GM21723 (cell line): Measurements from ENCODE around the gene TSC22D1.

Experiments
- ATAC-seq: cut with Tn5 transposase; IDR thresholded peaks from one replicate; pipeline ENCODE4 v1.9.1; 2021; ENCODE audit warnings: mild to moderate bottlenecking, moderate library complexity; ENCODE audit not compliant: unreplicated experiment

The TSC22D1 gene

GRCh38 chr13:44433863-44434765 lies 142.0 kb downstream of the TSC22D1 start:
- ATAC-seq, result no peak

GRCh38 chr13:44432650-44433049 lies 143.5 kb downstream of the TSC22D1 start:
- no peak for ATAC-seq

GRCh38 chr13:44431150-44431549 lies 145.0 kb downstream of the TSC22D1 start:
- ATAC-seq, result no peak

DNA sequence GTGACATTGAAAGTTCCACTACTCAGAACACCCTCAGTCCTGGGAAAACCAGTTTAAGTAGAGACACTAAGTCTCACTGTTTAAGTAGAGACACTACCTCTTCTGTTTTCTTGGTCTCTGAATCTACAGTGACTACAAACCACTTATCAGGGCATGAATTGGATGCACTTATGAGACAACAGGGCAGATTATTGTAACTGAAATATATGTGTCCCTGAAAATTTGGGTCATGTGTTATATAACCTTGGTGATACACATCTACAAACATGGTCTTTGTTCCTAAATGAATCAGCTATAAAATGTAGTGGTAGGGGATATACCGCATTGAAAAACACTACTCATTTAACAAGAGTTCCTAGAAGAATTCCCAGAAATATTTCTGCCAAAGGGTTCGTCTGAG lies 146.8 kb downstream of the TSC22D1 start:
- no peak for ATAC-seq

DNA sequence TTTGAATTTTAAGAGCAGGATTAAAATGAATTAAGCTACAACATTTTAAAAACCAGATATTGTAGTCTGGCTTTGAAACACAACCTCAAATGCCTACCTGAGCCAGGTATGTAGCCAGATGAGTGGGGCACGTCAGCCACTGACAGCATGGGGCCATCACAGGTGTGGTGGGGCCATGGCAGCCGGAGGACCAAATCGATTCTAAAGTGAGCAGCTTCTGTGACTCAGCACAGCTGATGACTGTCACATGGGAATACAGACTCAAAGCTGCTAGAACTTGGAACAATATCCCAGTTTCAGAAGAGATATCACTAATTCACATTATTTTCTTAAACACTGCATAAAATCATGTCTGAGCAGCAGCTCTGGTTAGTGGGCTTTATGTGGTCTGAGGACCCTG lies 149.7 kb downstream of the TSC22D1 start:
- ATAC-seq, result no peak

DNA sequence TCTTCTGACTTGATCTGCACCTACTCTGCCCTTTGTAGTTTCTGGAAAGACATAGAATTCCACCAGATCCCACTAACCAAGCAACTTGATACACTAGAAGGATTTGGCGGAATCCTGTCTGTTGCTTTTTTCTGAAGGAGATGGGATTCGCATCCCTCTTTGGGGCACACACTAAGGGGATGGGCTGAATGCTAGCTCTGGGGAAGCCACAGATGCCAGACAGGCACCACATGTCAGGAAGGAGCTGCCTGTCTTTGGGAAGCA lies 150.4 kb downstream of the TSC22D1 start:
- no peak for ATAC-seq

GRCh38 chr13:44425041-44425814 lies 150.9 kb downstream of the TSC22D1 start:
- ATAC-seq, result no peak

DNA sequence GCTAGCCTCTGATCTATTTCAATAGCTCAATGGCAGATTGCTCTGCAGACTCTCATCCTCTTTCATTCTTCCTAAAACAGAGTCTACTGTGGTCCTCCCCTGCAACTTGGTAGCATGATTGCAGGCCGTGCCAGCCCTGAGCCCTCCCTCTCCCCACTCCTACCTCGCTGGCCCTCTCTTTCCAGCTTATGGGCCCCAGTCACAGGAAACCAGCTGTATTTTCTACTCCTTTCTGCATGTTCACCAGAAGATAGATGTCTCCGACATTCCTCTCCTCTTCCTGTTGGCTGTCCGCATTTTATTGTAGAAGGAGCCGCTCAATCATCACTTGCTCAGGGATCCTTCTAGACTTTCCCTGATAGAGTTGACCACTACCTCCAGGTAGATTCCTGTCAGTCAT lies 152.3 kb downstream of the TSC22D1 start:
- ATAC-seq, result no peak

DNA sequence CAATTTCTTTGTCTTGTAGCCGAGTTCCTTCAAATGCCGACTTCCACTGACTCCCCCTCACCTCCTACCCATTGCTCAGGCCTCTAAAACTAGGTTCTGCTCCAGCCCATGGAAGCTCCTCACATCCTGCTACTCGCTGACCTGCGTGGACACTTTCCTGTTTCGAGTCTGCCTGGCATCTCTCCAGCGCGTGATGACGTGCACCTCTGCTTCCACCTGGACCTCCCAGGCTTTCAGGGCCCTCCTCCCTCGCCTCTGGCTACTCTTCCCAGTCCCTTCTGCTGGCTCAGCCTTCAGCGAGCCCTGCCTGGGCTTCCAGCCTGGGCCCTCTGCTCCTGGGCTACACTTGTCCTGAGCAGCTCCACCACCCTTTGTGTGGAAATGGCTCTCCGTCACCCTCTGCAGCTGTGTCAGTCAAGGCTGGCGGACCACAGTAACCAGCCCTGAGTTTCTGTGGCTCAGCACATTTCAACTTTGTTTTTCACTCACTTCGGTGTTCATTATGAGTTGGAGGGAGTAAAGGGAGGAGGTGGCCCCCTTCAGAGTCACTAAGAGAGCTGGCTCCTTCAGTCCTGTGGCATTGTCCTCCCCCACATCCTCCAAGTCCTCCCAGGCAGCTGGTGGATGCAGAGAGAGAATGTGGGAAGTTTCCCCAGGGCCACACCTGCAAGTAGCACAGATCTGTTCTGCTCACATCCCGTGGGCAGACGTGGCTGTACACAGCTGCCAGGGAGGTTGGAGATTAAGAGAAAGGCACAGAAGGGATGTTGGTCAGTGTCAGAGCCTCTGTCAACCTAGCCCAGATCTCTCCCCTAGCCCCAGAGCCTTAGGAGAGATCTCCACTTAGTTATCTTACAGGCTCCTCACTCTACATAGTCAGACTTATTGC lies 153.1 kb downstream of the TSC22D1 start:
- ATAC-seq, result no peak

- no peak for ATAC-seq
Measured at GRCh38 chr13:44421853-44422525, 154.1 kb downstream of the TSC22D1 start.

GRCh38 chr13:44420376-44421220 lies 155.5 kb downstream of the TSC22D1 start:
- no peak for ATAC-seq

DNA sequence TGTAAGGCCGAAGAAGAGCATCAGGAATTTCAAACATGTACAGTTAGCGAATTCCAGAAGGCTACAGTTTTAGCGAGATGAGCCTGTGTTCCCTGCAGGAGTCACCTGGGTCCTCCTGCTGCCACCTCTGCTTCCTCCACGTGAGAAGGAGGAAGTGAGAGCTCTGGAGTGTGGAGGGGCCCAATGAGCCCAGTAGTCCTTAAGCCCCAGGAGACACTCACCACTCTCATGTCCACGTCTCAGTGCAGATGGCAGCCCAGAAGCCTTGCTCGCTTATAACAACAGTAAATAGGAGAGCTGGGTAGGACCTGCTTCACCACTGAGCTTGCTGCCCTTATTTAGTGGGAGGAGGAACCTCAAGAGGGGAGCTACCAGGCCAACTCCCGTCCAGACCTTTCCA lies 158.3 kb downstream of the TSC22D1 start:
- ATAC-seq, result no peak

GRCh38 chr13:44417446-44417845 lies 158.7 kb downstream of the TSC22D1 start:
- no peak for ATAC-seq

- no peak for ATAC-seq
Measured at GRCh38 chr13:44416744-44417143, 159.4 kb downstream of the TSC22D1 start.

DNA sequence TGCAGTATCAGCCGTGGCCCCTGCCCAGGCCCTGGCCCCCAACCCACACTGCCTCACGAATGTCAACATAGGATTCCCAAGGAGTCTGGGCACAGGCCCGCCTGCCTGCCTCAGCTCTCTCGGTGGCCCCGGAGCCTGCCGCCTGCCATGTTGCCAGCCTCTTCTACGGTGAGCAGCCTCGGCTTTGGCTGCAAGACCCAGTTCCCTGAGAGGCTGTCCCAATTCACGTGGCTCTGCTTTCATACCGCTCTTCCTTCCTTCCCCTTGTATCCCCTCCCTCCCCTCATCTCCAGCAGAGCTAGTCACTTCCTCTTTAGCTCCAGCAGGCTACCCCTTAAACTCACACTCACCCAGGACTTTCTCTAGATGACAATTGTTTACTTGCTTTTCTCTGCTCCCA lies 159.8 kb downstream of the TSC22D1 start:
- no peak for ATAC-seq

DNA sequence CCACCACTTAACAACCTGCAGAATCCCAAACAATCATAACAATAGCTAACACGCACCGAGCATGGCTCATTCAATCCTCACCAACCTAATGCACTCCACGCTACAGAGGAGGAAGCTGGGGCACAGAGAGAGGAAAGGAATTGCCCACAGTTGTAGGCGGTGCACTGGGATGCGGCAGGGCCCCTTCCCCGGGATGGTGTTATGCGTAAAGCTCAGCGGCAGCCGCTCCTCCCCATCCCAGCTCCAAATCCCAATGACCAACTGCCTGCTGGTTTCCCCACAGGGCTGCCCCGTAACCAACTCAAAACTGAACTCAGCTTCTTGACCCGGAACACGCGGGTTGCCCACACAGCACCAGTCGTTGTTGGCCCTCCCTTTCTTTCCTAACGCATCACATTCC lies 160.3 kb downstream of the TSC22D1 start:
- no peak for ATAC-seq

DNA sequence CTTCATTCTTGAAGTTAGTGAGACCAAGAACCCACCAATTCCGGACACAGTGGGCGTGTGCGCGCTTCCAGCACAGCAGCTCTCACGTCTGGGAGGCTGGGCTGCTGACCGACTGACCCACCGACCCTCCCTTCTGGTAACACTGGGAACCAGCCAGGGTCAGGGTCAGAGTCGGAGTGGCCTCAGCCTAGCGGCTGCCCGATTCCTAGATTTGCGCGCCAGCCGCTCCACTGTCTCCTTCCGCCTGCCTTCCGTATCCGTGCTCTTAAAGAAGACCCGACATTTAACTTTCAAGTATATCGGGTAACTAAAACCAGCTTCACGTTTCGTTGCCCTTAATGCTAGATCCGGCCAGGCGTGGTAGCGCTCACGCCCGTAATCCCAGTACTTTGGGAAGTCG lies 161.4 kb downstream of the TSC22D1 start:
- ATAC-seq, result no peak

GRCh38 chr13:44413095-44413494 lies 163.0 kb downstream of the TSC22D1 start:
- ATAC-seq, result no peak

GRCh38 chr13:44412346-44412935 lies 163.7 kb downstream of the TSC22D1 start:
- ATAC-seq, result no peak

DNA sequence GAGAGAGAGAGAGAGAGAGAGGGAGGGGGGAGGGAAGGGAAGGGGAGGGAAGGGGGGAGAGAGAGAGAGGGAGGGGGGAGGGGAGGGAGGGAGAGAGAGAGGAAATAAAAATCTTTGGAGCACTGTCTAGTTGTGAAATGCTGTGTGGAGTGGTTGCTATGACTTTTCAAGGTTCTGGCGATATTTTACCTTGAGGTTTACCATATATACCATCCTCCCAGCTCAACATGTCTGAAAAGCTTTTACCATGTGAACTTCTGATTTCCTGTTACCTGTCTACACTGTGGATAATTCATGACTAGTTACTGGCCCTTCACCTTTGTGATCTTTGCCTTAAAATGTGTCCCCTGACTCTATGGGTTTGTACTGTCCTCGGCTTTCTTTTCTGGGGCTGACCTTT lies 164.3 kb downstream of the TSC22D1 start:
- no peak for ATAC-seq
